Calu3 (cell line): Measurements from ENCODE around the gene ARID5B. TPM values are rescaled to one million over a fixed set of nuclear protein-coding genes. Genes with fewer than 3 reads are reported as not detected.

Source experiments
- BruUV-seq: library from RNA; stranded (reverse); fragments of 400-500 nt; replicated peaks from 2 replicates; lab custom pipeline; 2021; lab: Mats Ljungman, UMichigan
- CTCF ChIA-PET: fragments of 300-600 bp; sonication (Branson Sonifier 250); formaldehyde crosslinking; loops from one replicate; lab custom pipeline; 2022; ENCODE audit warnings: antibody characterized with exemption; lab: Charles Lee
- DNase-seq: peaks from one replicate; pipeline ENCODE4 v3.0.0; 2022
- H3K27ac Mint-ChIP-seq: one replicate; pipeline ENCODE4 v1.8.0; 2022; ENCODE audit warnings: mixed read lengths; ENCODE audit not compliant: unreplicated experiment
- H3K27me3 Mint-ChIP-seq: one replicate; pipeline ENCODE4 v1.8.0; 2022; ENCODE audit warnings: mixed read lengths; ENCODE audit not compliant: unreplicated experiment
- H3K36me3 Mint-ChIP-seq: one replicate; pipeline ENCODE4 v1.8.0; 2022; ENCODE audit warnings: mild to moderate bottlenecking, moderate library complexity, mixed read lengths; ENCODE audit not compliant: insufficient read depth, unreplicated experiment
- H3K4me1 Mint-ChIP-seq: one replicate; pipeline ENCODE4 v1.8.0; 2022; ENCODE audit warnings: mild to moderate bottlenecking, low read depth, mixed read lengths; ENCODE audit not compliant: unreplicated experiment
- H3K4me3 Mint-ChIP-seq: one replicate; pipeline ENCODE4 v1.8.0; 2022; ENCODE audit warnings: mild to moderate bottlenecking, low read depth, moderate library complexity, mixed read lengths; ENCODE audit not compliant: unreplicated experiment
- H3K9me3 Mint-ChIP-seq: one replicate; pipeline ENCODE4 v1.8.0; 2022; ENCODE audit warnings: low read depth, mixed read lengths; ENCODE audit not compliant: unreplicated experiment
- CTCF ChIP-seq: fragments of 200-600 bp; IDR thresholded peaks from one replicate; pipeline ENCODE4 v1.8.0; 2022; ENCODE audit warnings: antibody characterized with exemption; ENCODE audit not compliant: unreplicated experiment
- intact Hi-C: fragments of 100-400 bp; cut with micrococcal nuclease; formaldehyde crosslinking; loops from one replicate; pipeline ENCODE4 v1.10.0; 2022; ENCODE audit not compliant: unreplicated experiment
- total RNA-seq: library from RNA; stranded (reverse); gene quantifications from 2 replicates; pipeline ENCODE4 v1.2.3, GENCODE V29; 2022

Gene ARID5B
- total RNA-seq, 1 experiment from 2014 or later = 10.0 TPM

- no TSS peak for BruUV-seq
- no peak for DNase-seq
- Mint-ChIP-seq H3K9me3 (no peaks in the 10 kb centered on the region), H3K27ac (peak overlapping the region; percentile 20), H3K36me3 (no peaks in the 10 kb centered on the region), H3K27me3 (no peaks in the 10 kb centered on the region), H3K4me3 (no peak overlapping the region), H3K4me1 (peaks cover 57% of the 10 kb centered on the region)
- intact Hi-C loops = no loop called here
- TF ChIP-seq CTCF = no peak
- CTCF ChIA-PET = interaction anchor here (1.0 to 1.5 kb wide), 3 partner anchors 31 to 183 kb away, joined by 3 to 5 read pairs (median 4); no protein-coding TSS in a partner anchor
Observed at GRCh38 chr10:61933859-61934555, 32.5 kb downstream of the ARID5B start.

- no peak overlapping the region for H3K4me3 Mint-ChIP-seq
- BruUV-seq = no TSS peak
- intact Hi-C loops = no loop called here
- no peak overlapping the region for H3K27ac Mint-ChIP-seq
- H3K36me3 Mint-ChIP-seq = no peaks in the 10 kb centered on the region
- DNase-seq = no peak
- no peaks in the 10 kb centered on the region for H3K27me3 Mint-ChIP-seq
- H3K4me1 Mint-ChIP-seq = peaks cover 62% of the 10 kb centered on the region
- CTCF ChIA-PET = interaction anchor here (0.6 kb wide), 1 partner anchor 35 kb away, joined by 3 read pairs; no protein-coding TSS in a partner anchor
- H3K9me3 Mint-ChIP-seq = no peaks in the 10 kb centered on the region
- no peak for TF ChIP-seq CTCF
Observed at GRCh38 chr10:61935077-61935476, 33.6 kb downstream of the ARID5B start.

GRCh38 chr10:61936770-61937169 is 35.3 kb downstream of the ARID5B start:
- no peak for DNase-seq
- H3K4me3 Mint-ChIP-seq = no peak overlapping the region
- H3K27ac Mint-ChIP-seq = no peak overlapping the region
- TF ChIP-seq CTCF = no peak
- no peaks in the 10 kb centered on the region for H3K27me3 Mint-ChIP-seq
- intact Hi-C loops = no loop called here
- peaks cover 11% of the 10 kb centered on the region for H3K36me3 Mint-ChIP-seq
- CTCF ChIA-PET = interaction anchor here (0.8 to 0.9 kb wide), 2 partner anchors 75 to 308 kb away, joined by 3 read pairs; no protein-coding TSS in a partner anchor
- BruUV-seq = no TSS peak
- H3K9me3 Mint-ChIP-seq = no peaks in the 10 kb centered on the region
- peaks cover 68% of the 10 kb centered on the region for H3K4me1 Mint-ChIP-seq

GRCh38 chr10:61937631-61938351 is 36.3 kb downstream of the ARID5B start:
- Mint-ChIP-seq H3K9me3 (no peaks in the 10 kb centered on the region), H3K27ac (peak overlapping the region; percentile 20), H3K27me3 (no peaks in the 10 kb centered on the region), H3K4me3 (no peak overlapping the region), H3K36me3 (peaks cover 11% of the 10 kb centered on the region), H3K4me1 (peaks cover 67% of the 10 kb centered on the region)
- no TSS peak for BruUV-seq
- TF ChIP-seq CTCF = no peak
- CTCF ChIA-PET = interaction anchor here (0.5 to 1.7 kb wide), 6 partner anchors 34 to 444 kb away, joined by 3 to 6 read pairs (median 3); no protein-coding TSS in a partner anchor
- DNase-seq = no peak
- intact Hi-C loops = no loop called here
